Osteoblast (primary cell): ENCODE results near the gene TBPL2. TPM values are rescaled to one million over a fixed set of nuclear protein-coding genes. Genes with fewer than 3 reads are reported as not detected.

Experiments
- DNase-seq: peaks from one replicate; pipeline ENCODE4 v3.0.0; 2011; ENCODE audit warnings: low spot score, mixed read lengths; ENCODE audit not compliant: insufficient read length; ENCODE audit errors: missing footprints
- H2AFZ ChIP-seq: 2 replicates; pipeline ENCODE4 v1.6.0; 2011; ENCODE audit warnings: mild to moderate bottlenecking, low read length
- H3K27ac ChIP-seq: 2 replicates; pipeline ENCODE4 v1.5.1; 2011; ENCODE audit warnings: mild to moderate bottlenecking, low read depth, low read length, moderate library complexity
- H3K27me3 ChIP-seq: 2 replicates; pipeline ENCODE4 v1.6.0; 2012; ENCODE audit warnings: mild to moderate bottlenecking, control low read depth, inconsistent platforms, low read length, moderate library complexity; ENCODE audit not compliant: insufficient read depth
- H3K36me3 ChIP-seq: 2 replicates; pipeline ENCODE4 v1.5.1; 2011; ENCODE audit warnings: mild to moderate bottlenecking, low read length, control low read depth, moderate library complexity; ENCODE audit not compliant: insufficient read depth
- H3K4me1 ChIP-seq: 2 replicates; pipeline ENCODE4 v1.5.1; 2011; ENCODE audit warnings: mild to moderate bottlenecking, low read length, control low read depth, moderate library complexity; ENCODE audit not compliant: insufficient read depth
- H3K4me2 ChIP-seq: 2 replicates; pipeline ENCODE4 v1.6.0; 2011; ENCODE audit warnings: mild to moderate bottlenecking, low read length; ENCODE audit not compliant: insufficient read depth
- H3K4me3 ChIP-seq: fragments of 200-600 bp; sonication (generic); 3 replicates; pipeline ENCODE4 v1.5.1; 2012; ENCODE audit warnings: mild to moderate bottlenecking, low read length, inconsistent platforms; ENCODE audit not compliant: insufficient read depth
- H3K79me2 ChIP-seq: 2 replicates; pipeline ENCODE4 v1.6.0; 2012; ENCODE audit warnings: mild to moderate bottlenecking, low read length, control low read depth, inconsistent platforms; ENCODE audit not compliant: insufficient read depth
- H3K9me3 ChIP-seq: 2 replicates; pipeline ENCODE4 v1.5.1; 2011; ENCODE audit warnings: low read depth, low read length, control low read depth
- H4K20me1 ChIP-seq: 2 replicates; pipeline ENCODE4 v1.6.0; 2012; ENCODE audit warnings: mild to moderate bottlenecking, low read length, control low read depth; ENCODE audit not compliant: insufficient read depth
- total RNA-seq: library from RNA; depleted of rRNA; stranded (reverse); fragments of >200 nt; gene quantifications from 2 replicates; pipeline ENCODE4 v1.2.3, GENCODE V29; 2012
- TF ChIP-seq, protein P1 (sequence below): IDR thresholded peaks from 2 replicates; pipeline ENCODE4 v1.5.1; 2011; ENCODE audit warnings: mild to moderate bottlenecking, low read depth, low read length, moderate library complexity; ENCODE audit errors: extremely low read depth

The TBPL2 gene
- total RNA-seq, 1 donor, result not detected

DNA sequence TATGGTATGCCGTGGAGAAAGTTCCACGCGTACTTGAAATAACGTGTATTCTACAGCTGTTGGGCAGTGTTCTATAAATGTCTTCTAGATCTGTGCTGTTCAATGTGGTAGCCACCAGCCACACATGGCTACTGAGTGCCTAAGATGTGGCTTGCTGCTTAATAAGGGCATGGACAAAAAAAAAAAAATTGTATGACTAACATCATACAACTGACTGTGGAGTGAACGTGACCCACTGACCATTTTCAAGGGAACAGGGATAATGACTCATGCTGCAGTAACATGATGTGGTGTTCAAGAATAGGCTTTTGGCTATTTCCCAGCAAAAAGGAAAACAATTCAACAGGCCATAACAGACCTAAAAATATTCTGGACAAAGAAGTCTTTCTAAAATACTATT, 41.7 kb downstream of the TBPL2 start:
- Histone ChIP-seq H3K9me3 (no peaks in the 10 kb centered on the region), H4K20me1 (peaks cover 9% of the 10 kb centered on the region), H3K4me2 (no peak overlapping the region), H2AFZ (no peak overlapping the region), H3K4me1 (peaks cover 14% of the 10 kb centered on the region), H3K27me3 (no peaks in the 10 kb centered on the region), H3K27ac (peak overlapping the region; percentile 29), H3K79me2 (peaks cover 39% of the 10 kb centered on the region), H3K4me3 (no peak overlapping the region), H3K36me3 (peaks cover 3% of the 10 kb centered on the region)
- peak; percentile 92 for DNase-seq
- TF ChIP-seq, protein P1, sequence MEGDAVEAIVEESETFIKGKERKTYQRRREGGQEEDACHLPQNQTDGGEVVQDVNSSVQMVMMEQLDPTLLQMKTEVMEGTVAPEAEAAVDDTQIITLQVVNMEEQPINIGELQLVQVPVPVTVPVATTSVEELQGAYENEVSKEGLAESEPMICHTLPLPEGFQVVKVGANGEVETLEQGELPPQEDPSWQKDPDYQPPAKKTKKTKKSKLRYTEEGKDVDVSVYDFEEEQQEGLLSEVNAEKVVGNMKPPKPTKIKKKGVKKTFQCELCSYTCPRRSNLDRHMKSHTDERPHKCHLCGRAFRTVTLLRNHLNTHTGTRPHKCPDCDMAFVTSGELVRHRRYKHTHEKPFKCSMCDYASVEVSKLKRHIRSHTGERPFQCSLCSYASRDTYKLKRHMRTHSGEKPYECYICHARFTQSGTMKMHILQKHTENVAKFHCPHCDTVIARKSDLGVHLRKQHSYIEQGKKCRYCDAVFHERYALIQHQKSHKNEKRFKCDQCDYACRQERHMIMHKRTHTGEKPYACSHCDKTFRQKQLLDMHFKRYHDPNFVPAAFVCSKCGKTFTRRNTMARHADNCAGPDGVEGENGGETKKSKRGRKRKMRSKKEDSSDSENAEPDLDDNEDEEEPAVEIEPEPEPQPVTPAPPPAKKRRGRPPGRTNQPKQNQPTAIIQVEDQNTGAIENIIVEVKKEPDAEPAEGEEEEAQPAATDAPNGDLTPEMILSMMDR, result no peak

DNA sequence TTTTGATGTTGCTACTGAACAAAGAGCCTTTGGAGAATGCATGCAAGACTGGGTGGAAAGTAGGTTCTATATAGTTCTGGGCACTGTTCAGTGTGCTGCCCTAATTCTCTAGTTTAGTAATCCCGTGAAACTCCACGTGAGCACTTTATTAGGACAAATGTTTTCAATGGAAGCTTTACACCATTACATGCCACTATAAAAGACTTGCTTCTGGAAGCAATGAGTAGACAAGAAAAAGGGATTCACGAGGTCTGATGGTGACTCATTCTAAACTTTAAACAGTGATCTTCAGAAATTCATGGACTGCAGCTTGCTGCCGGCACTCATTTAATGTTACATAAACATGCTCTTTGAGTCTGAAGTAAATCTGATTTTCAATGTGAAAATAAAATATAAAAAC, 51.1 kb downstream of the TBPL2 start:
- Histone ChIP-seq H3K4me2 (no peak overlapping the region), H3K4me1 (peaks cover 12% of the 10 kb centered on the region), H3K27ac (peak overlapping the region; percentile 42)

DNA sequence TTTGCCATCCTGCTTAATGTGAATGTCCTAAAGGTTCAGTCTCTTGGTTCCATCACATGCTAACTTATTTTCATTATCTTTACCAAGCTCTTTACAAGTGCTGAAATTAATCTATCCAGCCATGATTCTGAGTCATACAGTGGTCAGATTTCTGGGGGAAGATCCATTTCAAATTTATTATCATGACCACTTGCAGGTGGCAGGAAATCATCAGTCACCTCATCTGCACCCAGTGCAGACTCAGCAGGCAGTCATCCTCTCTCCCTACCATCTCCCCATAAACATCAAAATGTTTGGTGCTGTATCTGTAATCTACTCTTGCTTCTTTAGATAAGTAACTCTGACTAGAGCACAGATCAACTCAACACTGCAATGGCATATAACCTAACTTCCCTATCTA, 52.3 kb downstream of the TBPL2 start:
- H3K4me2 ChIP-seq, result no peak overlapping the region
- H3K27ac ChIP-seq, result peak overlapping the region; percentile 42
- no peaks in the 10 kb centered on the region for H3K27me3 ChIP-seq
- no peaks in the 10 kb centered on the region for H3K79me2 ChIP-seq
- H3K4me3 ChIP-seq, result no peak overlapping the region
- no peak for DNase-seq
- no peaks in the 10 kb centered on the region for H4K20me1 ChIP-seq
- no peaks in the 10 kb centered on the region for H3K36me3 ChIP-seq
- peaks cover 18% of the 10 kb centered on the region for H3K4me1 ChIP-seq
- no peak overlapping the region for H2AFZ ChIP-seq
- no peaks in the 10 kb centered on the region for H3K9me3 ChIP-seq
- TF ChIP-seq, protein P1, result no peak

More for the DNA sequence above, 51.1 kb downstream of the TBPL2 start:
- no peaks in the 10 kb centered on the region for H3K27me3 ChIP-seq
- TF ChIP-seq, protein P1, result no peak
- no peaks in the 10 kb centered on the region for H4K20me1 ChIP-seq
- H3K79me2 ChIP-seq, result no peaks in the 10 kb centered on the region
- H3K9me3 ChIP-seq, result no peaks in the 10 kb centered on the region
- peak; percentile 75 for DNase-seq
- H3K4me3 ChIP-seq, result no peak overlapping the region
- no peaks in the 10 kb centered on the region for H3K36me3 ChIP-seq
- H2AFZ ChIP-seq, result no peak overlapping the region

DNA sequence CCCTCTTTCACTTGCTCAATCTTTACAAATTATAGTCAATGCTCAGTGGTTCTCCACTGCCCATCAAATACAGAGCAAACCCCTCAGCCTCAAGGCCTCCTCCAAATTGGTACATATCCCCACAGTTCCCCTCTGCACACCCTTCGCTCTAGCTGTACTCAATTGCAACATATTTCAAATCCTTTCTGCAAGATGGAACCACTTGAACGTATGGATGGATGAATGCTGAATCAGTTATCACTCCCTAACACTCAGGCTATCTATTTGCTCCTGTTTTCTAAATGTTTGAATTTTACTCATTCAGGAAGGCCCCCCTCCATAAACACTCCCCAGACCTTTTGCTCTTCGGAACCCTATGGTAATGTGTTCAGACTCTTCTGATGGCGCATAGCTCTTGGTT, 53.3 kb downstream of the TBPL2 start:
- Histone ChIP-seq H3K4me3 (no peak overlapping the region), H3K27me3 (no peaks in the 10 kb centered on the region), H3K79me2 (no peaks in the 10 kb centered on the region), H4K20me1 (no peaks in the 10 kb centered on the region), H3K36me3 (no peaks in the 10 kb centered on the region), H2AFZ (no peak overlapping the region), H3K4me1 (peaks cover 26% of the 10 kb centered on the region), H3K27ac (no peak overlapping the region), H3K9me3 (no peaks in the 10 kb centered on the region), H3K4me2 (no peak overlapping the region)
- no peak for DNase-seq
- TF ChIP-seq, protein P1, result no peak
